ENCODE measurements around the gene ZNF646.
A peak's percentile ranks its signal among the peaks of the same experiment; 100 is the strongest.

ZNF646 gene

GRCh38 chr16:31073970-31074813 is at the start of gene ZNF646, which contains the start of gene ZNF668:
TSS of gene ZNF646 (plus strand) at chr16:31074422. CDS start at chr16:31076325, 1,903 bp downstream.
TSS of gene ZNF668 (minus strand) at chr16:31074240. CDS start at chr16:31064459, 9,781 bp downstream.
- peak; percentile 98 to 99 for DNase-seq

GRCh38 chr16:31025339-31025738 is 48.9 kb upstream of the ZNF646 start:
- DNase-seq, result no peak

GRCh38 chr16:31029272-31029671 is 45.0 kb upstream of the ZNF646 start:
- DNase-seq, result no peak

- DNase-seq, result no peak
These were observed 42.9 kb upstream of the ZNF646 start for GRCh38 chr16:31031276-31031675.

GRCh38 chr16:31032736-31033708 is 41.2 kb upstream of the ZNF646 start, which contains the start of gene STX4:
TSS of gene STX4 (plus strand) at chr16:31033558. CDS start at chr16:31033806, 248 bp downstream.
- peak; percentile 98 for DNase-seq

GRCh38 chr16:31033709-31034492 is 40.3 kb upstream of the ZNF646 start:
- DNase-seq, result peak; percentile 72 to 79

- DNase-seq, result peak in 1 of 2 experiments; percentile 17
These were observed 37.5 kb upstream of the ZNF646 start for GRCh38 chr16:31036691-31037090.

GRCh38 chr16:31038993-31039392 is 35.2 kb upstream of the ZNF646 start:
- no peak for DNase-seq

- DNase-seq, result no peak
These were observed 31.4 kb upstream of the ZNF646 start for GRCh38 chr16:31042866-31043265.

- no peak for DNase-seq
These were observed 30.9 kb upstream of the ZNF646 start for GRCh38 chr16:31043352-31043751.

- DNase-seq, result no peak
These were observed 30.2 kb upstream of the ZNF646 start for GRCh38 chr16:31043898-31044481.

- no peak for DNase-seq
These were observed 23.8 kb upstream of the ZNF646 start for GRCh38 chr16:31050280-31051030.

GRCh38 chr16:31052114-31052513 is 22.1 kb upstream of the ZNF646 start:
- no peak for DNase-seq

GRCh38 chr16:31055613-31056012 is 18.6 kb upstream of the ZNF646 start:
- DNase-seq, result no peak

GRCh38 chr16:31061126-31061812 is 13.0 kb upstream of the ZNF646 start:
- no peak for DNase-seq

GRCh38 chr16:31061813-31062440 is 12.3 kb upstream of the ZNF646 start:
- no peak for DNase-seq

- DNase-seq, result no peak
These were observed 10.8 kb upstream of the ZNF646 start for GRCh38 chr16:31063495-31063842.

- DNase-seq, result no peak
These were observed 10.2 kb upstream of the ZNF646 start for GRCh38 chr16:31063843-31064611.

- DNase-seq, result no peak
These were observed 9.2 kb upstream of the ZNF646 start for GRCh38 chr16:31064882-31065461.
